Panc1 (cell line): ENCODE results near the gene STARD13.

Source experiments
- POLR2AphosphoS5 ChIP-seq: IDR thresholded peaks from 2 replicates; pipeline ENCODE4 v1.6.1; 2012; ENCODE audit warnings: mild to moderate bottlenecking, low read depth, low read length, moderate library complexity
- TF ChIP-seq, protein P1 (sequence below): fragments of 450-650 bp; IDR thresholded peaks from 2 replicates; pipeline ENCODE4 v1.5.1; 2017; ENCODE audit warnings: mild to moderate bottlenecking
- TF ChIP-seq, protein P2 (sequence below), 2 experiments: IDR thresholded peaks; 2 replicates each; pipeline ENCODE4 v1.6.1; 2011 to 2012; ENCODE audit warnings: low read depth in 2 of 2, control low read depth in 1 of 2, low read length in 1 of 2, mild to moderate bottlenecking in 1 of 2, moderate library complexity in 1 of 2; ENCODE audit not compliant: insufficient read depth in 1 of 2

GRCh38 chr13:33235078-33235477 lies 50.5 kb downstream of the STARD13 start:
- TF ChIP-seq, protein P1, sequence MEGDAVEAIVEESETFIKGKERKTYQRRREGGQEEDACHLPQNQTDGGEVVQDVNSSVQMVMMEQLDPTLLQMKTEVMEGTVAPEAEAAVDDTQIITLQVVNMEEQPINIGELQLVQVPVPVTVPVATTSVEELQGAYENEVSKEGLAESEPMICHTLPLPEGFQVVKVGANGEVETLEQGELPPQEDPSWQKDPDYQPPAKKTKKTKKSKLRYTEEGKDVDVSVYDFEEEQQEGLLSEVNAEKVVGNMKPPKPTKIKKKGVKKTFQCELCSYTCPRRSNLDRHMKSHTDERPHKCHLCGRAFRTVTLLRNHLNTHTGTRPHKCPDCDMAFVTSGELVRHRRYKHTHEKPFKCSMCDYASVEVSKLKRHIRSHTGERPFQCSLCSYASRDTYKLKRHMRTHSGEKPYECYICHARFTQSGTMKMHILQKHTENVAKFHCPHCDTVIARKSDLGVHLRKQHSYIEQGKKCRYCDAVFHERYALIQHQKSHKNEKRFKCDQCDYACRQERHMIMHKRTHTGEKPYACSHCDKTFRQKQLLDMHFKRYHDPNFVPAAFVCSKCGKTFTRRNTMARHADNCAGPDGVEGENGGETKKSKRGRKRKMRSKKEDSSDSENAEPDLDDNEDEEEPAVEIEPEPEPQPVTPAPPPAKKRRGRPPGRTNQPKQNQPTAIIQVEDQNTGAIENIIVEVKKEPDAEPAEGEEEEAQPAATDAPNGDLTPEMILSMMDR, result no peak
- TF ChIP-seq POLR2AphosphoS5, result no peak
- TF ChIP-seq, protein P2, sequence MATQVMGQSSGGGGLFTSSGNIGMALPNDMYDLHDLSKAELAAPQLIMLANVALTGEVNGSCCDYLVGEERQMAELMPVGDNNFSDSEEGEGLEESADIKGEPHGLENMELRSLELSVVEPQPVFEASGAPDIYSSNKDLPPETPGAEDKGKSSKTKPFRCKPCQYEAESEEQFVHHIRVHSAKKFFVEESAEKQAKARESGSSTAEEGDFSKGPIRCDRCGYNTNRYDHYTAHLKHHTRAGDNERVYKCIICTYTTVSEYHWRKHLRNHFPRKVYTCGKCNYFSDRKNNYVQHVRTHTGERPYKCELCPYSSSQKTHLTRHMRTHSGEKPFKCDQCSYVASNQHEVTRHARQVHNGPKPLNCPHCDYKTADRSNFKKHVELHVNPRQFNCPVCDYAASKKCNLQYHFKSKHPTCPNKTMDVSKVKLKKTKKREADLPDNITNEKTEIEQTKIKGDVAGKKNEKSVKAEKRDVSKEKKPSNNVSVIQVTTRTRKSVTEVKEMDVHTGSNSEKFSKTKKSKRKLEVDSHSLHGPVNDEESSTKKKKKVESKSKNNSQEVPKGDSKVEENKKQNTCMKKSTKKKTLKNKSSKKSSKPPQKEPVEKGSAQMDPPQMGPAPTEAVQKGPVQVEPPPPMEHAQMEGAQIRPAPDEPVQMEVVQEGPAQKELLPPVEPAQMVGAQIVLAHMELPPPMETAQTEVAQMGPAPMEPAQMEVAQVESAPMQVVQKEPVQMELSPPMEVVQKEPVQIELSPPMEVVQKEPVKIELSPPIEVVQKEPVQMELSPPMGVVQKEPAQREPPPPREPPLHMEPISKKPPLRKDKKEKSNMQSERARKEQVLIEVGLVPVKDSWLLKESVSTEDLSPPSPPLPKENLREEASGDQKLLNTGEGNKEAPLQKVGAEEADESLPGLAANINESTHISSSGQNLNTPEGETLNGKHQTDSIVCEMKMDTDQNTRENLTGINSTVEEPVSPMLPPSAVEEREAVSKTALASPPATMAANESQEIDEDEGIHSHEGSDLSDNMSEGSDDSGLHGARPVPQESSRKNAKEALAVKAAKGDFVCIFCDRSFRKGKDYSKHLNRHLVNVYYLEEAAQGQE (IDR thresholded peaks at IDR 0.05; ENCODE audit: insufficient read depth in 1 of 2, low read depth in 2 of 2, low read length in 1 of 2), result no peak
